Uterus (tissue), 4 donors: ENCODE measurements around the gene EFNA4. TPM values are rescaled to one million over a fixed set of nuclear protein-coding genes. Genes with fewer than 3 reads are reported as not detected.

Experiments used
- DNase-seq, 2 donors: peaks; one replicate each; pipeline ENCODE4 v3.0.0-alpha.2; 2019 to 2020
- H3K27ac ChIP-seq, 2 donors: fragments of 200-600 bp; sonication (generic); 1 replicate in 1 of 2; 2 replicates in 1 of 2; pipeline ENCODE4 v1.5.1; 2016 to 2018
- H3K27me3 ChIP-seq, 2 donors: fragments of 200-600 bp; sonication (generic); one replicate each; pipeline ENCODE4 v1.5.1; 2018 to 2019; ENCODE audit warnings: control low read depth in 1 of 2
- H3K36me3 ChIP-seq, 2 donors: fragments of 200-600 bp; sonication (generic); one replicate each; pipeline ENCODE4 v1.5.1; 2019; ENCODE audit warnings: control low read depth in 1 of 2
- H3K4me1 ChIP-seq, 2 donors: fragments of 200-600 bp; sonication (generic); one replicate each; pipeline ENCODE4 v1.5.1; 2018 to 2019; ENCODE audit warnings: control low read depth in 1 of 2
- H3K4me3 ChIP-seq, 2 donors: fragments of 200-600 bp; sonication (generic); 1 replicate in 1 of 2; 2 replicates in 1 of 2; pipeline ENCODE4 v1.5.1; 2018 to 2019; ENCODE audit warnings: mild to moderate bottlenecking in 1 of 2
- H3K9me3 ChIP-seq, 2 donors: fragments of 200-600 bp; sonication (generic); one replicate each; pipeline ENCODE4 v1.5.1; 2019; ENCODE audit warnings: control low read depth in 1 of 2
- CTCF ChIP-seq, 4 experiments: fragments of 200-600 bp in 2 of 4; fragments of 450-650 bp in 2 of 4; sonication (generic) in 2 of 4; IDR thresholded peaks; one replicate each; pipeline ENCODE4 v1.5.1; 2016 to 2019; ENCODE audit warnings: antibody characterized with exemption in 4 of 4, mild to moderate bottlenecking in 2 of 4, moderate library complexity in 1 of 4
- POLR2A ChIP-seq, 2 donors: fragments of 450-650 bp; IDR thresholded peaks; one replicate each; pipeline ENCODE4 v1.6.1; 2016; ENCODE audit warnings: antibody characterized with exemption in 2 of 2, mild to moderate bottlenecking in 1 of 2, moderate library complexity in 1 of 2
- intact Hi-C: fragments of 100-400 bp; cut with DNase I; formaldehyde crosslinking; loops from one replicate; pipeline ENCODE4 v1.15.1; 2023; ENCODE audit warnings: low total_unique reads
- total RNA-seq, 4 donors: library from RNA; depleted of rRNA in 3 of 4; stranded (reverse); fragments of >200 nt in 3 of 4; gene quantifications; one replicate each; pipeline versions ENCODE4 v1.1.0 to v1.2.4, GENCODE V29; 2014 to 2023
- donor health status: DM: yes; HTN: yes; CAD: no.

Gene EFNA4
- total RNA-seq, 4 donors from 2014 or later: 8.0 to 8.4 TPM; not detected in 2

GRCh38 chr1:155052439-155053395 is 10.8 kb upstream of the EFNA4 start:
- no peaks in the 10 kb centered on the region for H3K9me3 ChIP-seq
- H3K27ac ChIP-seq: peak overlapping the region; percentile 72 to 88
- H3K36me3 ChIP-seq: no peaks in the 10 kb centered on the region
- no peaks in the 10 kb centered on the region for H3K27me3 ChIP-seq
- H3K4me3 ChIP-seq: peak overlapping the region; percentile 61 to 68
- H3K4me1 ChIP-seq: no peaks in the 10 kb centered on the region
- peak in 1 of 2 donors; percentile 62 for DNase-seq
- intact Hi-C loops: no loop called here
- TF ChIP-seq CTCF (IDR thresholded peaks at IDR 0.05) (peak in 1 of 4 experiments; percentile 41), POLR2A (IDR thresholded peaks at IDR 0.05) (no peak)

- Histone ChIP-seq H3K36me3 (no peaks in the 10 kb centered on the region), H3K27ac (no peak overlapping the region), H3K9me3 (no peaks in the 10 kb centered on the region), H3K4me3 (no peak overlapping the region), H3K27me3 (no peaks in the 10 kb centered on the region), H3K4me1 (no peaks in the 10 kb centered on the region)
- intact Hi-C loops: no loop called here
- TF ChIP-seq CTCF (IDR thresholded peaks at IDR 0.05): no peak
- no peak for TF ChIP-seq POLR2A (IDR thresholded peaks at IDR 0.05)
- no peak for DNase-seq
These were observed 9.9 kb upstream of the EFNA4 start for GRCh38 chr1:155053531-155054105.

GRCh38 chr1:155057104-155057503 is 6.4 kb upstream of the EFNA4 start:
- Histone ChIP-seq H3K4me3 (no peak overlapping the region), H3K36me3 (no peaks in the 10 kb centered on the region)
- intact Hi-C loops: no loop called here

GRCh38 chr1:155057788-155058211 is 5.7 kb upstream of the EFNA4 start:
- Histone ChIP-seq H3K27me3 (no peaks in the 10 kb centered on the region), H3K27ac (no peak overlapping the region), H3K4me1 (peaks cover 0 to 13% of the 10 kb centered on the region in 2 donors), H3K36me3 (no peaks in the 10 kb centered on the region), H3K9me3 (no peaks in the 10 kb centered on the region), H3K4me3 (no peak overlapping the region)
- intact Hi-C loops: no loop called here
- TF ChIP-seq CTCF (IDR thresholded peaks at IDR 0.05) (no peak), POLR2A (IDR thresholded peaks at IDR 0.05) (no peak)
- DNase-seq: no peak

More at GRCh38 chr1:155057104-155057503, 6.4 kb upstream of the EFNA4 start:
- TF ChIP-seq POLR2A (IDR thresholded peaks at IDR 0.05): no peak
- no peak for TF ChIP-seq CTCF (IDR thresholded peaks at IDR 0.05)
- H3K27ac ChIP-seq: no peak overlapping the region
- H3K4me1 ChIP-seq: peaks cover 0 to 6% of the 10 kb centered on the region in 2 donors
- no peaks in the 10 kb centered on the region for H3K27me3 ChIP-seq
- H3K9me3 ChIP-seq: no peaks in the 10 kb centered on the region
- DNase-seq: no peak

GRCh38 chr1:155060736-155061135 is 2.8 kb upstream of the EFNA4 start:
- Histone ChIP-seq H3K27ac (no peak overlapping the region), H3K36me3 (no peaks in the 10 kb centered on the region), H3K27me3 (no peaks in the 10 kb centered on the region), H3K4me3 (no peak overlapping the region), H3K9me3 (no peaks in the 10 kb centered on the region), H3K4me1 (peaks cover 0 to 16% of the 10 kb centered on the region in 2 donors)
- DNase-seq: no peak
- intact Hi-C loops: no loop called here
- TF ChIP-seq CTCF (IDR thresholded peaks at IDR 0.05): no peak
- TF ChIP-seq POLR2A (IDR thresholded peaks at IDR 0.05): no peak
